Measurements from ENCODE around the gene KRTAP4-7.
"Not testable (repeated sequence)": the region's sequence is repeated elsewhere in the genome, so short reads cannot be mapped to it uniquely, and the experiment has no call there.

KRTAP4-7 gene

DNA sequence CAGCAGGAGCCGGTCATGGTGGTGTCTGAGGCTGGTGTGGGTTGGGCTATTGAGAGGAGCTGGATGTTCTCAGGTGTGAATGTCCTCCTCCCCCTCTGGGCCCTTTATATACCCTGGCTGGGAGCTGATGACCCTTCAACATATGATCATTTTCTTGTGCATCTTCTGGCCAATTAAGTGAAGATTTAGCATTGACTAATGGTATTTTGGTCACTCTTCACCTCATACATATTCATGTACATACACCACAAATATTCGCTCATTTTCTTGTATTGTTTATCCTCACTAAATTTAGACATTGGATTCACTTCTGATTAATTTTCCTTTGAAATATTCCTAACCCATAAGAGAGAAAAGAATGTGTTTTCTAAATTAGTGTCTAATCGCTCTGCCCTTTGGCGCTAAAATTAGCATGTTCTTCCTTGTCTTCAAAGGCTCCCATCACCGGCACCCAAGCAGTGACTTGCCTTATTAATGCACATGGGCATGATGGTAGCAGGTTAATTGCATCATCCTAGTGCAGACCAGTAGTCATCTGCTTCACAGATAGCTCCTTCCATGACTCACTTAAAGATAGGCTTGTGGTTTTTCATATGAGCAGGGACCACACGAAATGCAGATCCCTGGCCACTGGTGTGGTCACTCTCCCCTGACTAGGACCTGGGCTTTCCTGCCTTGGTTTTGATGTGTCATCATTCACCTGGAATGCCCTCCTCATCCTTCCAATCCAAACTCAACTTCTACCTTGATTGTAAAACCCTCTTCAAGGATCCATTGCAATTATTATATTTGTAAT lies 17.9 kb upstream of the KRTAP4-7 start, which contains the start of gene KRTAP2-4:
Gene KRTAP2-4 (minus strand): TSS at position 51 of the 796 bp plus-strand sequence. CDS start 34 bp downstream, at position 17.
- no peak for DNase-seq

DNA sequence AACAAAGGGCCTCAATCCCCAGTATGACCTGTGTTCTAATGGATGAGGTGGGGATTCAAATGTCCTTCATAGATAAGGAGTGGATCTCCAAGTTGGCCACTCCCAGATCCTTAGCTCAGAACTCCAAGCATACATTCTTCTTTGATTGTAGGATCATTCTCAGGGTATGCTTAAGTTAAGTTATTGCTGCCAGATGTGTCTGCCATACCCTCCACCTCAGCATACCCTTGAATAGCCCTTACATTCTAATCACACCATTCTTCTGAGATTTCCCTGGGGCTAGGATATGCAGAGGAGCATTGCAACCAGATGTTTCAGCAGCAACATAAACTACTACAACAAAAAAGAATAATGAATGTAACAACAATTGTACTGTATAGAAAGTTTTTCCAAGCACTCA lies 16.7 kb upstream of the KRTAP4-7 start:
- no peak for DNase-seq

DNA sequence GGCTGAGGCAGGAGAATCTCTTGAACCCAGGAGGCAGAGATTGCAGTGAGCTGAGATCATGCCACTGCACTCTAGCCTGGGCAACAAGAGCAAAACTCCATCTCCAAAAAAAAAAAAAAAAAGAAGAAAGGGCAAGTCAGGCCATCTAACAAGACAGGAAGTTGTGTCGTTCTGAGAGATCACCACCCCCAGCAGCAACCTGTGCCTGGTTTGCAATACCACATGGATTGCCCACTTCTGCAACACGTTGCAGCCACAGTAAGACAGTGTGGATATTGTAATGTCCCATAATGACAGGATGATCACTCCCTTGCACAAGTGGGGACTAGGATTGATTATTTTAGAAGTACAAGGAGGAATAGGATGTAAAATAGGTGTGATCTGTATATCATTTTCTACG lies 14.9 kb upstream of the KRTAP4-7 start:
- no peak for DNase-seq

DNA sequence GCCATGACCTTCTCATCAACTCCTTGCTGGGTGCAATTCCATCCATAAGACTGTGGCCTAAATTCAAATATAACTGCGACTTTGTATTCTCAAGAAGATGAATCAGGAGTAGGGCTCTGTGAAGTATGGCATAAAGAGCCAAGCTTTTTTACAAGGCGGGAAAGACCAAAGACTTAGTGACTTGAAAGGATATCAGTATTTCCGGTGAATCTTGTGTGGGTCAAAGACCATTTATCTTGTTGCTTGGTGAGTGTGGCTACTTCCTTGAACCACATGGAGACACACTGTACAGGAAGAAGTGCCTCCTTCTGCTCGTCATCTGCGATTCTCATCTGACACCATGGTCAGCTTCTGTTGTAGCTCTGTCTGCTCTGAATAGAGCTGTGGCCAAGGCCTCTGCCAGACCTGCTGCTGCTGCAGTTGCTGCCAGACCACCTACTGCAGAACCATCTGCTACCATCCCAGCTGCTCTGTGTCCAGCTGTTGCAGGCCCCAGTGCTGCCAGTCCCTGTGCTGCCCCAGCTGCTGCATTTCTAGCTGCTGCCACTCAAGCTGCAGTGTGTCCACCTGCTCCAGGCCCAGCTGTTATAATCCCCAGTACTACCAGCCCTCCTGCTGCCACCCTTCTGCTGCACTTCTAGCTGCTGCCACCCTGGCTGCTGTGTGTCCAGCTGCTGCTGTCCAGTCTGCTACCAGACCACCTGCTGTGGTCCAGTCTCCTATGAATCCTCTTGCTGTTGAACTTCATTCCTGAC lies 12.2 kb upstream of the KRTAP4-7 start:
- no peak for DNase-seq

DNA sequence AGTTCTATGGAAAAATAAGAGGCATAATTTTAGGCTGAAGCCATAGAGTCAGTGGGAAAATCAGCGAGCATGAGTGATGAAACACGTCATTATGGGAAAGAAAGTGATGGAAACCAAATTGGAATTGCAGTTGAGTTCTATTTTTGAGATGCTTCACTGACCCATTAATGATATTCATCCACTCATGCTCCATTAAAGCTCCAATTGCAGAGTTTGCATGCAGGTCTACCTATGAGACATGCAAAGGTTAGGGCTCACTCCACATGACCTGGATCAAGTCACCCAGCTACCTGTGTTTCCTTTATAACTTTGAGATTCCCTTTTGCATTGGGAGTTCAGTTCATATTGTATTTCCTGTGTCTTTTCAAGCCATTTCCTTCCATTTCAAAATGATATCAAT lies 10.3 kb upstream of the KRTAP4-7 start:
- DNase-seq: no peak

DNA sequence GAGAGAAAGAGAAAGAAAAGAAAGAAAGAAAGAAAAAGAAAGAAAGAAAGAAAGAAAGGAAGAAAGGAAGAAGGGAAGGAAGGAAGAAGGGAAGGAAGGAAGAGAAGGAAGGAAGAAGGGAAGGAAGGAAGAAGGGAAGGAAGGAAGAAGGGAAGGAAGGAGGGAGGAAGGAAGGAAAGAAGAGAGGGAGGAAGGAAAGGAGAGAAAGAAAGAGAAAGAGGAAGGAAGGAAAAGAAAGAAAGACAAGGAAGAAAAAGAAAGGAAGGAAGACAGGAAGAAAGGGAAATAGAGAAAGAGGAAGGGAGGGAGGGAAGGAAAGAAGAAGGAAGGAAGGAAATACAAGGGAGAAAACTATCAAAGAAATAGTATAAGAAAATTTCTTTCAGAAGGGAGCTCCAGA lies 7.2 kb upstream of the KRTAP4-7 start:
- DNase-seq: no peak

DNA sequence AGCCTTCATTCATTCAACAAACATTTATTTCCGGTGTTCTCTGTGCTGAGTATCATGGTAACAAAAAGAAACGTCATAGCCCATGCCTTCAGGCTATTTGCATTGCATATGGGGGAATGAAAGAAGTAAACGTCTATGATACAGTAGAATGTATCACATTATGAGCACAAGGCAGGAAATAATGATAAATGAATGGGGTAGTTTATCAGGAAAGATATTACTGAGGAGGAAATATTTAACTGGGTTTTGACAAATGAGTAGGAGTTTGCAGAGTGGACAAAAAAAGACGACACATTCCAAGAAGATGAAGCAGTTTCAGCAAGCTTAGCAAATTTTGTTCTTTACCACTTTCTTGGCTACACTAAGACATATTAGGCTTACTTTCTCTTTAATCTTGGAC lies 1.3 kb upstream of the KRTAP4-7 start:
- DNase-seq: no peak

DNA sequence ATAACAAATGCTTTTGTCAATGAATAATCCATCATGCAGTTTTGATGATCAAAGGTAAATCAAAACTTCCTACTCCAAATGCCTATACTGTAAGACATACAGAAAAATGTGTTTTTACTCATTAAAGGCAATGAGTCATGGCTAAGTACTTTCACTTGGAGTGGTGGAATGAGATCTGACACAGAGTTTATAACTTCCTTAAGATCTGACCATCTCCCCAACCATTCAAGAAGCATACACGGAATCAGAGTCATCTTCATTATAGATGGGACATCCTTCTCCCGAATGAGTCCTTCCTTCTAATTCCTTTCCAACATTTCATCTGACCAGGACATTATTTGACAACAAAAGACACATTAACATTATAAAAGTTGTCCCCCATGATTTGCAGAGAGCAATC lies 523 bp upstream of the KRTAP4-7 start:
- DNase-seq: not testable (repeated sequence)

DNA sequence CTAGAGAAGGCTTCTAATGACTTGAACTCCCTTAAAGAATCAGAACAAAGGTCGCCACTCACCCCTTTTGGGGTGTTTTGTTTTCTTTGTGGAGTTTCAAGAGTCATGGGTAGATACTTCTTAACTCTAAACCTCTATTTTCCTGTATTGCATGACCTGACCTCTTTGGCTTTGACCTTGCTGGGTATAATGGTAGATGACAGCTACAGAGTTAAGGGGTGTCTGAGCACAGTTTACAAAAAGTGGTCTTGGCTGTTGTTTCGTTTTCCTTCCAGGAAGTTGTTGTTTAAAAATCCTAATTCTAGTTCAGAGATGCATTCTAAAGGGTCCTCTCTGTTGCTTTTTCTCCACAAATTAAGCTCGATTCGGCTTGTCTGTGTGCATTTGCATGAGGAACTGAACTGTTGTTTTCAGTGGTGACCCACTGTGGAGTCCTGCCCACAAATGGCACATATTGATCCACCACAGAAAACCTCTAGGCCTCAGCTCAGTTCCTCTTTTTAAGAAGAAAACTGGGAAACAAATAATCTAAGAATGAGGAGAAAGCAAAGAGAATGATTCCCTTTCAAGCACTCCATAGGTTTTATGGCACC lies 4.9 kb downstream of the KRTAP4-7 start:
- DNase-seq: not testable (repeated sequence)

DNA sequence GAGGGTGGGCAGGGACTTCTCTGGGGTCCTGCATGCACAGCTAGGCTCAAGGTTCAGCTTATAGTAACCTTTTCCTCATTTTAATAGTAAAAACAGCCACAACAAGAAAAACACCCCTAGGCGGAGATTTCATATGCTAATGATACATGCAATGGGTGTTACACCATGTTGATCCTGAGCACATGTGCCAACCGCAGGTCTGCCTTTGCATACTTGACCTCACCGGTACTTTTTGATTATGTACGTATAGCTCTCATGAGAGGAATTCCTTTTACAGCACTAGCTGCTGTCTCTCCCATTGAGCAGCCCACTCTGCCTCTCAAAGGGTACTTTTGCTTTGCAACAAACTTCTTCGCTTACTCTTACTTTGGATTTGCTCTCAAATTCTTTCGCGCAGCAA lies 12.1 kb downstream of the KRTAP4-7 start:
- DNase-seq: no peak

DNA sequence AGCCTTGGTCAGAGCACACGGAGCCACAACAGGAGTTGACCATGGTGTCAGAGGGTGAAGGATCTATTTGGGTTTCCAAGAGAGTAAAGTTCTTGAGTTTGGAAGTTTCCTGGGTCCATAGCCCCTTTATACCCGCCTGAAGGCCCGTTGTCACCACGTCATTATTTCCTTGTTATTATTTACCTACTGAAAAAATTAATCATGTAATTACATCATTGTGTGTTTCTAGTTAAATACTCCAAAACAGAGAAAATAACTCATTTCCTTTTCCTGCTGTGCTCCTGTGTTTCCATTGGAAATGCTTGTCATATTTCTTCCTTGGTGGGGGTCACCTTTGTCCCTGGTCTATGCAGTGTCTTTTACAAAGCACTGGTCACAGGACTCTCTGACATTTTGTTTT lies 14.1 kb downstream of the KRTAP4-7 start, which contains the start of gene KRTAP4-8:
Gene KRTAP4-8 (minus strand): TSS at position 101 of the 400 bp plus-strand sequence. CDS start 58 bp downstream, at position 43.
- DNase-seq: no peak

DNA sequence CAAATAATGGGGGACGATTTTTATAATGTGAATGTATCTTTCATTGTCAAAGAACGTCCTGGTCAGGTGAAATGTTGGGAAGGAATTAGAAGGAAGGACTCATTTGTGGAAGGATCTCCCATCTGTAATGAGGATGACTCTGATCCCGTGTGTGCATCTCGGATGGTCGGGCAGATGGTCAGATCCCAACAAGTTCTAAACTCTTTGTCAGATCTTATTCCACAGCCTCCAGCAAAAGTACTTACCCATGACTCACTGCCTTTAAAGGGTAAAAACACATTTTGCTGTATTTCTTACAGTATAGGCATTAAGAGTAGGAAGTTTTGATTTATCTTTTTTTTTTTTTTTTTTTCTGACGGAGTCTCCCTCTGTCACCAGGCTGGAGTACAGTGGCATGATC lies 14.5 kb downstream of the KRTAP4-7 start:
- no peak for DNase-seq

DNA sequence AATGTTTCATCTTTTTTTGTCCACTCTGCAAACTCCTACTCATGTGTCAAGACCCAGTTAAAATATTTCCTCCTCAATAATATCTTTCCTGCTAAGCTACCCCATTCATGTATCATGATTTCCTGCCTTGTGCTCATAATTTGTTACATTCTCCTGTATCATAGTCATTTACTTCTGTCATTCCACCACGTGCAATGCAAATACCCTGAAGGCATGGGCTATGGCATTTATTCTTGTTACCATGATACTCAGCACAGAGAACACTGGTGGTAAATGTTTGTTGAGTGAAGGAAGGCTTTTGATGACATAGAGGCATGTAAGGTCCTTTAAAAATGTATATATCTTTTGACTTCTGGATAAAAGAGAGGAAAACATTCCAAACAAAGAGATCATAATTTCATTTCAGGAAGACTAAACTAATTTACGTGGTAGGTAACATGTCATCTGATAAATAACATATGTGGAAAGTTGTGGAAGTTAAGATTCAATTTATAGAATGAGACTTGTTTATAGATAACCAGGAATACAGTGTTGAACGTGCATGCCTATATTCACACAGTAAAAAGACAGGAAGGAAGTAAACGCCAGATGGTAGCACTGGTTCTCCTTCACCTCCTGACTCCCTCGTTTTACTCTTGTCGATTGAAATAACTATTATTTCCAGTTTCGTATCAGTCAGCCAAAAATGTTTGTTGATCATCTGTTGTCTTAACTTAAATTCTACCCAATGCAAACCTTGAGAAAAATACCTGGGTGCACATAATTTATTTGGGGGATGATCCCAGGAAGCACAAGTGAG lies 15.9 kb downstream of the KRTAP4-7 start:
- not testable (repeated sequence) for DNase-seq

DNA sequence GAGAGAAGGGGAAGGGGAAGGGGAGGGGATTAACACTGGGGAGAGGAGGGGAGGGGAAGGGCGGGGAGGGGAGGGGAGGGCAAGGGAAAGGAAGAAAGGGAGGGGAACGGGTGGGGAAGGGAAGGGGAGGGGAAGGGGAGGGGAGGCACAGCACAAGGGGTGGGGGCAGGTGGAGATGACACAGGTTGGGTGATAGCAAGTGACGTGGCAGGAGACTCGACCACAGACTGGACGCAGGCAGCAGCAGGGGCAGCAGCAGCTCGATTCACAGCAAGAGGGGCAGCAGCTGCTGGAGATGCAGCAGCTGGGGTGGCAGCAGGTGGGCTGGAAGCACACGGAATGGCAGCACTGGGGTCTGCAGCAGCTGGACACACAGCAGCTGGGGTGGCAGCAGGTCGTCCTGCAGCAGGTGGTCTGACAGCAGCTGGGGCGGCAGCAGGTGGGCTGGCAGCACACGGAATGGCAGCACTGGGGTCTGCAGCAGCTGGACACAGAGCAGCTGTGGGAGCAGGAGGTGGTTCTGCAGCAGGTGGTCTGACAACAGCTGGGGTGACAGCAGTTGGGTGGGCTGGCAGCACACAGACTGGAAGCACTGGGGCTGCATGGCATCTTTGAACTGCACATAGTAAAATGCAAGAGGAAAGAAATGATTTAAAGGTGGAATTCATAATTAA lies 17.8 kb downstream of the KRTAP4-7 start, which contains the start of gene KRTAP4-16:
Gene KRTAP4-16 (minus strand): TSS at position 624 of the 674 bp plus-strand sequence. CDS start 0 bp downstream, at position 624.
- no peak for DNase-seq

DNA sequence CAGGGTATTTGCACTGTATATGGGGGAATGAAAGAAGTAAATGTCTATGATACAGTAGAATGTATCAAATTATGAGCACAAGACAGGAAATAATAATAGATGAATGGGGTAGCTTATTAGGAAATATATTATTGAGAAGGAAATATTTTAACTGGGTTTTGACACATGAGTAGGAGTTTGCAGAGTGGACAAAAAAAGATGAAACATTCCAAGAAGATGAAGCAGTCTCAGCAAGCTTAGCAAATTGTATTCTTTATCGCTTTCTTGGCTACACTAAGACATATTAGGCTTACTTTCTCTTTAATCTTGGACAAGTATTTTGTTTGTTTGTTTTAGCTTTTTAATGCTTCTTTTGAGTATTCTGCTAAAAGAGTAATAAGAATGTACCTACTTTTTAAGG lies 19.9 kb downstream of the KRTAP4-7 start:
- no peak for DNase-seq

DNA sequence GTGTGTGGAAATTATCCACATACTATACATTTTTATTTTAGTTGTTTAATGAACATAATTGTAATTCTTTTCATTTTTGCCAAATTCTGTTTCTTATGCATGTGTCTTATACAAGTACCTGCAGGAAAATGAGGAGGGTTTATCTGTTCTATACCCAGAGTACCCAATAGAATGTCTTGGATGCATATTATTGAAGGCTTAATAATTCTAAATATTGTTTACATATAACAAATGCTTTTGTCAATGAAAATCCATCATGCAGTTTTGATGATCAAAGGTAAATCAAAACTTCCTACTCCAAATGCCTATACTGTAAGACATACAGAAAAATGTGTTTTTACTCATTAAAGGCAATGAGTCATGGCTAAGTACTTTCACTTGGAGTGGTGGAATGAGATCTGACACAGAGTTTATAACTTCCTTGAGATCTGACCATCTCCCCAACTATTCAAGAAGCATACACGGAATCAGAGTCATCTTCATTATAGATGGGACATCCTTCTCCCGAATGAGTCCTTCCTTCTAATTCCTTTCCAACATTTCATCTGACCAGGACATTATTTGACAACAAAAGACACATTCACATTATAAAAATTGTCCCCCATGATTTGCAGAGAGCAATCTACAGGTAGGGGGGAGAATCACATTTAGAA lies 20.6 kb downstream of the KRTAP4-7 start:
- not testable (repeated sequence) for DNase-seq

DNA sequence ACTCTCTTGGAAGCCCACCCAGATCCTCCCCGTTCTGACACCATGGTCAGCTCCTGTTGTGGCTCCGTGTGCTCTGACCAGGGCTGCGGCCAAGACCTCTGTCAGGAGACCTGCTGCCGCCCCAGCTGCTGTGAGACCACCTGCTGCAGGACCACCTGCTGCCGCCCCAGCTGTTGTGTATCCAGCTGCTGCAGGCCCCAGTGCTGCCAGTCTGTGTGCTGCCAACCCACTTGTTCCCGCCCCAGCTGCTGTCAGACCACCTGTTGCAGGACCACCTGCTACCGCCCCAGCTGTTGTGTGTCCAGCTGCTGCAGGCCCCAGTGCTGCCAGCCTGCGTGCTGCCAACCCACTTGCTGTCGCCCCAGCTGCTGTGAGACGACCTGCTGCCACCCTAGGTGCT lies 21.4 kb downstream of the KRTAP4-7 start, which contains the start of gene KRTAP4-9:
Gene KRTAP4-9 (plus strand): TSS at position 43 of the 400 bp plus-strand sequence. CDS start 0 bp downstream, at position 43.
- DNase-seq: not testable (repeated sequence)

DNA sequence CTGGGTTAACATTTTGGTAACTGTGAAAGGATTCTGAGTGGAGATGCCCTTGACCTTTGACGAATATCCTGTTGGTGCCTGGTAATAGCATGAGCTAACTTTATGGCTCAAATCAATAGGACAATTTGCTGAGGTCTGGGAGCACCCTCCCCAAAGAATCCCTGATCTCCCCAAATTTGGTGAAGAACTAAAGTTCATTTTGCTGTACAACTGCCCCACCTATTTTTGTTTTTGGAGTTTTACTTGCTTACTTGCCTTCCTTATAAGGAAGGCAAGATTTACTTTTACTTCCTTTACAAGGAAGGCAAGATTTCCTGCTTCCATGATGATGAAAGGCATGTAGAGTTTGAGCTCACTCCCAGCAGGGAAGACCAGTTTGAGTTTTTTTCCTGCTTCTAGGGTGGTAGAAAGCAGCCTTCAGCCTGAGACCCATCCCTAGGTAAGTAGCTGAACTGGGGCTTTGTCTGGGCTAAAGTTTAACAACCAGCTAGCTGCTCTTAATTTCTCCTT lies 24.0 kb downstream of the KRTAP4-7 start:
- no peak for DNase-seq

DNA sequence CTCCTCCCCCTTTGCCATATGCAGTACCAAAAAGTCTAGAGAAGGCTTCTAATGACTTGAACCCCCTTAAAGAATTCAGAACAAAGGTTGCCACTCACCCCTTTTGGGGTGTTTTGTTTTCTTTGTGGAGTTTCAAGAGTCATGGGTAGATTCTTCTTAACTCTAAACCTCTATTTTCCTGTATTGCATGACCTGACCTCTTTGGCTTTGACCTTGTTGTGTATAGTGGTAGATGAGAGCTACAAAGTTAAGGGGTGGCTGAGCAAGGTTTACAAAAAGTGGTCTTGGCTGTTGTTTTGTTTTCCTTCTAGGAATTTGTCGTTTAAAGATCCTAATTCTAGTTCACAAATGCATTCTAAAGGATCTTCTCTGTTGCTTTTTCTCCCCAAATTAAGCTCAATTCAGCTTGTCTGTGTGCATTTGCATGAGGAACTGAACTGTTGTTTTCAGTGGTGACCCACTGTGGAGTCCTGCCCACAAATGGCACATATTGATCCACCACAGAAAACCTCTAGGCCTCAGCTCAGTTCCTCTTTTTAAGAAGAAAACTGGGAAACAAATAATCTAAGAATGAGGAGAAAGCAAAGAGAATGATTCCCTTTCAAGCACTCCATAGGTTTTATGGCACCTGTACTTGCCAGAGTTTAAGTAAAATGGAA lies 24.9 kb downstream of the KRTAP4-7 start:
- not testable (repeated sequence) for DNase-seq
